SK-N-SH treated with all-trans-retinoic acid at 6 μM for 48 hours (cell line): Measurements from ENCODE around the gene PLA2R1.

ENCODE experiments used
- ATAC-seq: fragments of 200-7000 bp; cut with Tn5 transposase; 3 replicates; pipeline ENCODE4 v1.9.1; 2020; ENCODE audit warnings: mild to moderate bottlenecking, moderate library complexity
- ARNTL ChIP-seq: fragments of 450-650 bp; formaldehyde crosslinking; IDR thresholded peaks from 2 replicates; pipeline ENCODE4 v1.5.0; 2020; ENCODE audit warnings: low read depth, mild to moderate bottlenecking, moderate library complexity, borderline replicate concordance
- BACH2 ChIP-seq: fragments of 250-450 bp; sonication (Bioruptor Pico); IDR thresholded peaks from 2 replicates; pipeline ENCODE4 v1.9.0; 2021; ENCODE audit warnings: mild to moderate bottlenecking, borderline replicate concordance
- CSDC2 ChIP-seq: fragments of 250-450 bp; sonication (Bioruptor Pico); IDR thresholded peaks from 2 replicates; pipeline ENCODE4 v1.5.0; 2020; ENCODE audit warnings: mild to moderate bottlenecking, moderate library complexity
- ESRRG ChIP-seq: fragments of 250-450 bp; sonication (Bioruptor Pico); IDR thresholded peaks from 2 replicates; pipeline ENCODE4 v1.6.1; 2021; ENCODE audit warnings: mild to moderate bottlenecking
- ISL1 ChIP-seq: fragments of 250-450 bp; sonication (Bioruptor Pico); IDR thresholded peaks from 2 replicates; pipeline ENCODE4 v2.1.2; 2022; ENCODE audit warnings: mild to moderate bottlenecking, moderate library complexity
- OSR1 ChIP-seq: fragments of 250-450 bp; sonication (Bioruptor Pico); IDR thresholded peaks from 2 replicates; pipeline ENCODE4 v1.8.0; 2022; ENCODE audit warnings: moderate library complexity, mild to moderate bottlenecking, inconsistent platforms
- RARB ChIP-seq: fragments of 250-450 bp; sonication (Bioruptor Pico); IDR thresholded peaks from 2 replicates; pipeline ENCODE4 v1.8.0; 2021; ENCODE audit warnings: mild to moderate bottlenecking, moderate library complexity
- TCF4 ChIP-seq: fragments of 250-450 bp; sonication (Bioruptor Pico); IDR thresholded peaks from 2 replicates; pipeline ENCODE4 v1.8.0; 2021; ENCODE audit warnings: mild to moderate bottlenecking, moderate library complexity, borderline replicate concordance
- TOX ChIP-seq: fragments of 250-450 bp; sonication (Bioruptor Pico); IDR thresholded peaks from 2 replicates; pipeline ENCODE4 v1.8.0; 2021; ENCODE audit warnings: mild to moderate bottlenecking, moderate library complexity, borderline replicate concordance
- ZC3H10 ChIP-seq: fragments of 250-450 bp; sonication (Bioruptor Pico); IDR thresholded peaks from 2 replicates; pipeline ENCODE4 v1.5.1; 2021; ENCODE audit warnings: mild to moderate bottlenecking, moderate library complexity
- ZFP3 ChIP-seq: fragments of 250-450 bp; sonication (Bioruptor Pico); IDR thresholded peaks from 2 replicates; pipeline ENCODE4 v1.5.0; 2020; ENCODE audit warnings: mild to moderate bottlenecking, moderate library complexity
- ZFP30 ChIP-seq: fragments of 450-650 bp; formaldehyde crosslinking; IDR thresholded peaks from 2 replicates; pipeline ENCODE4 v1.5.0; 2022; ENCODE audit warnings: mild to moderate bottlenecking, moderate library complexity
- ZNF565 ChIP-seq: fragments of 450-650 bp; formaldehyde crosslinking; conservative IDR thresholded peaks from 2 replicates; pipeline ENCODE4 v1.5.0; 2020; ENCODE audit warnings: low read depth, mild to moderate bottlenecking, moderate library complexity
- ZNF70 ChIP-seq: fragments of 450-650 bp; formaldehyde crosslinking; IDR thresholded peaks from 2 replicates; pipeline ENCODE4 v1.5.0; 2020; ENCODE audit warnings: mild to moderate bottlenecking, moderate library complexity
- TF ChIP-seq, protein P1 (sequence below): fragments of 250-450 bp; sonication (Bioruptor Pico); IDR thresholded peaks from 2 replicates; pipeline ENCODE4 v1.8.0; 2021; ENCODE audit warnings: low read depth, mild to moderate bottlenecking, moderate library complexity, borderline replicate concordance
- TF ChIP-seq, protein P2 (sequence below): fragments of 250-450 bp; sonication (Bioruptor Pico); IDR thresholded peaks from 2 replicates; pipeline ENCODE4 v1.5.1; 2021; ENCODE audit warnings: mild to moderate bottlenecking, moderate library complexity
- TF ChIP-seq, protein P3 (sequence below): fragments of 250-450 bp; sonication (Bioruptor Pico); IDR thresholded peaks from 2 replicates; pipeline ENCODE4 v1.8.0; 2020; ENCODE audit warnings: mild to moderate bottlenecking, moderate library complexity, borderline replicate concordance
- TF ChIP-seq, protein P4 (sequence below): fragments of 250-450 bp; sonication (Bioruptor Pico); IDR thresholded peaks from 2 replicates; pipeline ENCODE4 v1.5.1; 2020; ENCODE audit warnings: low read depth, mild to moderate bottlenecking, moderate library complexity
- TF ChIP-seq, protein P5 (sequence below): fragments of 250-450 bp; sonication (Bioruptor Pico); IDR thresholded peaks from 2 replicates; pipeline ENCODE4 v1.5.0; 2020; ENCODE audit warnings: mild to moderate bottlenecking, moderate library complexity

PLA2R1 gene

DNA sequence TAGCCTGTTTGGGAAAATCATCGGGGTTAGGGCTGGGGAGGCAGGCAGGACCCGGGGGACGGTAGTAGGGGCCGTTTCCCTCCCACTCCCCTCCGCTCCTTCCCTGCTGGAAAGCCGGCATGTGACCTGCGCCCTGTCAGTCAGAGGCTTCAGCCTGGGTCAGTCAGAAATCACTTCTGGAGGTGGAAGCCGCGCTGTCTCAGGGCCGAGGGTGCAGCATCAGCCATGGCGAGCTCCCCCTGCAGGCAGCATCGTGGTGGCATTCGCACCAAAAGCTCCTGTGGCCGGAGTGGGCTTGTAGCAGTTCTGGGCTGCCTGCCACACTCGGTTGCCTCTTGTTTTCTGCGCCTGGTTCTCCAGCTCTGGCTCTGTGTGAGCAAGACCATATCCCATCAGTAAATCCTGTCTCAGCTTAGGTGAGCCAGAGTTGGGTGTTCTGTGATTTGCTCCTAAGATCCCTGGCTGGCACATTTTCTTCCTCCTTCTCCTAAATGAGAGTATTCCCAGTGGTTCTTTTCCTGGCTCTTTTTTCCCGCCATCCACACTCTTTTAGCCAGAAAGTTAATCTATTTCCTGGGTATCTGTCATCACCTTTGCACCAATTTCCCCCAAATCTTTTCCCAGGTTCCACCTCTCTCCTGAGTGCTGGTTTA is 140.5 kb downstream of the PLA2R1 start:
- peak; percentile 91 for ATAC-seq
- TF ChIP-seq ZC3H10 (no peak), ZFP30 (CRISPR knock-in tag) (no peak), OSR1 (CRISPR knock-in tag) (no peak), ISL1 (CRISPR knock-in tag) (no peak), ZNF565 (CRISPR knock-in tag) (no peak), TCF4 (CRISPR knock-in tag) (no peak), CSDC2 (no peak), ZFP3 (CRISPR knock-in tag) (no peak), BACH2 (CRISPR knock-in tag) (no peak), TOX (CRISPR knock-in tag) (no peak), RARB (CRISPR knock-in tag) (no peak), ARNTL (CRISPR knock-in tag) (no peak)
- TF ChIP-seq, protein P1, sequence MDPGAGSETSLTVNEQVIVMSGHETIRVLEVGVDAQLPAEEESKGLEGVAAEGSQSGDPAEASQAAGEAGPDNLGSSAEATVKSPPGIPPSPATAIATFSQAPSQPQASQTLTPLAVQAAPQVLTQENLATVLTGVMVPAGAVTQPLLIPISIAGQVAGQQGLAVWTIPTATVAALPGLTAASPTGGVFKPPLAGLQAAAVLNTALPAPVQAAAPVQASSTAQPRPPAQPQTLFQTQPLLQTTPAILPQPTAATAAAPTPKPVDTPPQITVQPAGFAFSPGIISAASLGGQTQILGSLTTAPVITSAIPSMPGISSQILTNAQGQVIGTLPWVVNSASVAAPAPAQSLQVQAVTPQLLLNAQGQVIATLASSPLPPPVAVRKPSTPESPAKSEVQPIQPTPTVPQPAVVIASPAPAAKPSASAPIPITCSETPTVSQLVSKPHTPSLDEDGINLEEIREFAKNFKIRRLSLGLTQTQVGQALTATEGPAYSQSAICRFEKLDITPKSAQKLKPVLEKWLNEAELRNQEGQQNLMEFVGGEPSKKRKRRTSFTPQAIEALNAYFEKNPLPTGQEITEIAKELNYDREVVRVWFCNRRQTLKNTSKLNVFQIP (CRISPR knock-in tag), result no peak
- TF ChIP-seq, protein P2, sequence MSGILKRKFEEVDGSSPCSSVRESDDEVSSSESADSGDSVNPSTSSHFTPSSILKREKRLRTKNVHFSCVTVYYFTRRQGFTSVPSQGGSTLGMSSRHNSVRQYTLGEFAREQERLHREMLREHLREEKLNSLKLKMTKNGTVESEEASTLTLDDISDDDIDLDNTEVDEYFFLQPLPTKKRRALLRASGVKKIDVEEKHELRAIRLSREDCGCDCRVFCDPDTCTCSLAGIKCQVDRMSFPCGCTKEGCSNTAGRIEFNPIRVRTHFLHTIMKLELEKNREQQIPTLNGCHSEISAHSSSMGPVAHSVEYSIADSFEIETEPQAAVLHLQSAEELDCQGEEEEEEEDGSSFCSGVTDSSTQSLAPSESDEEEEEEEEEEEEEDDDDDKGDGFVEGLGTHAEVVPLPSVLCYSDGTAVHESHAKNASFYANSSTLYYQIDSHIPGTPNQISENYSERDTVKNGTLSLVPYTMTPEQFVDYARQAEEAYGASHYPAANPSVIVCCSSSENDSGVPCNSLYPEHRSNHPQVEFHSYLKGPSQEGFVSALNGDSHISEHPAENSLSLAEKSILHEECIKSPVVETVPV, result no peak
- TF ChIP-seq, protein P3, sequence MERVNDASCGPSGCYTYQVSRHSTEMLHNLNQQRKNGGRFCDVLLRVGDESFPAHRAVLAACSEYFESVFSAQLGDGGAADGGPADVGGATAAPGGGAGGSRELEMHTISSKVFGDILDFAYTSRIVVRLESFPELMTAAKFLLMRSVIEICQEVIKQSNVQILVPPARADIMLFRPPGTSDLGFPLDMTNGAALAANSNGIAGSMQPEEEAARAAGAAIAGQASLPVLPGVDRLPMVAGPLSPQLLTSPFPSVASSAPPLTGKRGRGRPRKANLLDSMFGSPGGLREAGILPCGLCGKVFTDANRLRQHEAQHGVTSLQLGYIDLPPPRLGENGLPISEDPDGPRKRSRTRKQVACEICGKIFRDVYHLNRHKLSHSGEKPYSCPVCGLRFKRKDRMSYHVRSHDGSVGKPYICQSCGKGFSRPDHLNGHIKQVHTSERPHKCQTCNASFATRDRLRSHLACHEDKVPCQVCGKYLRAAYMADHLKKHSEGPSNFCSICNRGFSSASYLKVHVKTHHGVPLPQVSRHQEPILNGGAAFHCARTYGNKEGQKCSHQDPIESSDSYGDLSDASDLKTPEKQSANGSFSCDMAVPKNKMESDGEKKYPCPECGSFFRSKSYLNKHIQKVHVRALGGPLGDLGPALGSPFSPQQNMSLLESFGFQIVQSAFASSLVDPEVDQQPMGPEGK, result no peak
- TF ChIP-seq, protein P4, sequence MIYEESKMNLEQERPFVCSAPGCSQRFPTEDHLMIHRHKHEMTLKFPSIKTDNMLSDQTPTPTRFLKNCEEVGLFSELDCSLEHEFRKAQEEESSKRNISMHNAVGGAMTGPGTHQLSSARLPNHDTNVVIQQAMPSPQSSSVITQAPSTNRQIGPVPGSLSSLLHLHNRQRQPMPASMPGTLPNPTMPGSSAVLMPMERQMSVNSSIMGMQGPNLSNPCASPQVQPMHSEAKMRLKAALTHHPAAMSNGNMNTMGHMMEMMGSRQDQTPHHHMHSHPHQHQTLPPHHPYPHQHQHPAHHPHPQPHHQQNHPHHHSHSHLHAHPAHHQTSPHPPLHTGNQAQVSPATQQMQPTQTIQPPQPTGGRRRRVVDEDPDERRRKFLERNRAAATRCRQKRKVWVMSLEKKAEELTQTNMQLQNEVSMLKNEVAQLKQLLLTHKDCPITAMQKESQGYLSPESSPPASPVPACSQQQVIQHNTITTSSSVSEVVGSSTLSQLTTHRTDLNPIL (CRISPR knock-in tag), result no peak
- TF ChIP-seq, protein P5, sequence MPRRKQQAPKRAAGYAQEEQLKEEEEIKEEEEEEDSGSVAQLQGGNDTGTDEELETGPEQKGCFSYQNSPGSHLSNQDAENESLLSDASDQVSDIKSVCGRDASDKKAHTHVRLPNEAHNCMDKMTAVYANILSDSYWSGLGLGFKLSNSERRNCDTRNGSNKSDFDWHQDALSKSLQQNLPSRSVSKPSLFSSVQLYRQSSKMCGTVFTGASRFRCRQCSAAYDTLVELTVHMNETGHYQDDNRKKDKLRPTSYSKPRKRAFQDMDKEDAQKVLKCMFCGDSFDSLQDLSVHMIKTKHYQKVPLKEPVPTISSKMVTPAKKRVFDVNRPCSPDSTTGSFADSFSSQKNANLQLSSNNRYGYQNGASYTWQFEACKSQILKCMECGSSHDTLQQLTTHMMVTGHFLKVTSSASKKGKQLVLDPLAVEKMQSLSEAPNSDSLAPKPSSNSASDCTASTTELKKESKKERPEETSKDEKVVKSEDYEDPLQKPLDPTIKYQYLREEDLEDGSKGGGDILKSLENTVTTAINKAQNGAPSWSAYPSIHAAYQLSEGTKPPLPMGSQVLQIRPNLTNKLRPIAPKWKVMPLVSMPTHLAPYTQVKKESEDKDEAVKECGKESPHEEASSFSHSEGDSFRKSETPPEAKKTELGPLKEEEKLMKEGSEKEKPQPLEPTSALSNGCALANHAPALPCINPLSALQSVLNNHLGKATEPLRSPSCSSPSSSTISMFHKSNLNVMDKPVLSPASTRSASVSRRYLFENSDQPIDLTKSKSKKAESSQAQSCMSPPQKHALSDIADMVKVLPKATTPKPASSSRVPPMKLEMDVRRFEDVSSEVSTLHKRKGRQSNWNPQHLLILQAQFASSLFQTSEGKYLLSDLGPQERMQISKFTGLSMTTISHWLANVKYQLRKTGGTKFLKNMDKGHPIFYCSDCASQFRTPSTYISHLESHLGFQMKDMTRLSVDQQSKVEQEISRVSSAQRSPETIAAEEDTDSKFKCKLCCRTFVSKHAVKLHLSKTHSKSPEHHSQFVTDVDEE, result no peak

DNA sequence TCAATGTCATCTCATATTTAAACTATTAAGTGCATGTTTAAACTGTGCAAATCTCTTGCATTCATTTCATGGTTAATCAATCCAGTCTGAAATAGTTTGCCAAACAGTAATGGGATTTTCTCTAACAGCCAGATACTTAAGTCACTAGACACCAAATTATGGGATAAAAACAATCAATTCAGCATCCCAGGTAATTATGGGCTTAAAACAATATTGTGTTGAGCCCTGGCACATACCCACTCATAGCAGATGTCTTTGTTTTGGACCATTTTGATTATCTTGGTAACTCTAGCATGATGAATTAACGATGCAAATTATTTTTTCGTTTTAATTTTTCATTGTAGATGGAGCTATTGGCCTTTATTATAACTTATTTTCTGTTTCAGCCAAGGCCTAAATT is 145.9 kb downstream of the PLA2R1 start:
- TF ChIP-seq RARB (CRISPR knock-in tag) (no peak), ZNF70 (CRISPR knock-in tag) (no peak), CSDC2 (no peak), ZFP30 (CRISPR knock-in tag) (no peak), ZC3H10 (no peak), BACH2 (CRISPR knock-in tag) (no peak), TCF4 (CRISPR knock-in tag) (no peak), OSR1 (CRISPR knock-in tag) (no peak), ESRRG (CRISPR knock-in tag) (no peak)
- TF ChIP-seq, protein P5, result no peak
- no peak for ATAC-seq
